ENCODE data around the gene RUNX1.
A peak's percentile ranks its signal among the peaks of the same experiment; 100 is the strongest.

RUNX1 gene

DNA sequence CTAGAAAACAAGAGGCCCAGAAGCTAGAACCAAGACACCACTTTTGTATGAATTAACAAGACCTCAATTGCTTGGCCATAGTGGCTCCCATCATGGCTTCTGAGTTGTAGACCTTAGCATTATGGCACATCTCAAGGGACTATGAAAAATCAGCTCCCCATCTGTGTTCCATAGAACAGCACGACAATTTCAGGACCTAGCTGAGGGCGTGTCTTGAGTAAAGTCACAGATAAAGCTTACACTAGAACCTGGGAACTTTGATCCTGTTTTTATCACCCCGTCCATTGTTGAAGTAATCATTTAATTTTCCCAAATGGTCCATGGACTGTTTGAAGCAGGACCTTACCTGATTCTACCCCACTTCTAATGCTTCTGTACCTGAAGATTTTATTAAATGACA, 44.8 kb downstream of the RUNX1 start:
- H3K4me3 Mint-ChIP-seq, result no peak overlapping the region
- H3K27ac Mint-ChIP-seq, result no peak overlapping the region
- H3K4me1 Mint-ChIP-seq, result peaks cover 7% of the 10 kb centered on the region
- H3K9me3 Mint-ChIP-seq, result no peaks in the 10 kb centered on the region
- TF ChIP-seq, protein P1, sequence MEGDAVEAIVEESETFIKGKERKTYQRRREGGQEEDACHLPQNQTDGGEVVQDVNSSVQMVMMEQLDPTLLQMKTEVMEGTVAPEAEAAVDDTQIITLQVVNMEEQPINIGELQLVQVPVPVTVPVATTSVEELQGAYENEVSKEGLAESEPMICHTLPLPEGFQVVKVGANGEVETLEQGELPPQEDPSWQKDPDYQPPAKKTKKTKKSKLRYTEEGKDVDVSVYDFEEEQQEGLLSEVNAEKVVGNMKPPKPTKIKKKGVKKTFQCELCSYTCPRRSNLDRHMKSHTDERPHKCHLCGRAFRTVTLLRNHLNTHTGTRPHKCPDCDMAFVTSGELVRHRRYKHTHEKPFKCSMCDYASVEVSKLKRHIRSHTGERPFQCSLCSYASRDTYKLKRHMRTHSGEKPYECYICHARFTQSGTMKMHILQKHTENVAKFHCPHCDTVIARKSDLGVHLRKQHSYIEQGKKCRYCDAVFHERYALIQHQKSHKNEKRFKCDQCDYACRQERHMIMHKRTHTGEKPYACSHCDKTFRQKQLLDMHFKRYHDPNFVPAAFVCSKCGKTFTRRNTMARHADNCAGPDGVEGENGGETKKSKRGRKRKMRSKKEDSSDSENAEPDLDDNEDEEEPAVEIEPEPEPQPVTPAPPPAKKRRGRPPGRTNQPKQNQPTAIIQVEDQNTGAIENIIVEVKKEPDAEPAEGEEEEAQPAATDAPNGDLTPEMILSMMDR (IDR thresholded peaks at IDR 0.05; ENCODE audit: unreplicated experiment in 3 of 3), result no peak
- peaks cover 16% of the 10 kb centered on the region for H3K27me3 Mint-ChIP-seq (ENCODE audit: low read depth)
- no peaks in the 10 kb centered on the region for H3K36me3 Mint-ChIP-seq (ENCODE audit: low read depth)

DNA sequence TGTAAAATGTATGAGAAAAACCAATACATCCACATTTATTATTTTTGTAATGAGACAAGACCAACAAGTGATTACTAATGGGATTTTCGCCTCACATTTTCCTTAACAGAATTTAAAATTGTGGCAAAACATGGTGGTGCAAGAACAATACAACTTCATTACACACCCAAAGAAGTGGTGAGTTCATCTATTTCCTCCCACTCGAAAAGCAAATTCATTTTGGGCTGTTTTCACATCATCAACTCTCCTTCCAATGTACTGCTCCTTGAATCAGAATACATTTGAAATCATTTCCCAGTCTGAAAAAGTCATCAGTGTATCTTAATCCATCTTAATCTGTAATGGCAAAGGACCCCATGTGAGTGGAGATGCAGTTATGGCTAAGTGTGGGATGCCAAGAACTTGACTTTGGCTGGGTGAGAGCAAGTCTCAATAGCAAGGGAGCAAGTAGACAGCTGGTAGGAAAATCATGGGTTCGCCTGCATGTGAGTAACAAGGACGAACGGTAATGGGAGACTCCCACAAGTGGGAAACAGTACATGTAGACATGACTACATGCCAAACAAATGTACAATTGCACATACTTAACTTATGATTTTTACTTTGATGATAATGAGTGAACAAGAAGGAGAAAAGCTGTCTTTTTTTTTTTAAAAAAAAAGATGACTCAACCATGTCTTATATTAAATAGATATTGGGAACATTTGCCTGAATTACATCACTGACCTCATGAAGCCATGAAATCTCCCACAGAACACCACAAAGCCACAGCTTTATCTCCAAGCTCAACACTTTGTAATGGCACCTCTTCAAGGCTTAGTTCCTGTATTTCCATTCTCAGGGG, 46.0 kb downstream of the RUNX1 start:
- Mint-ChIP-seq H3K36me3 (ENCODE audit: low read depth) (no peaks in the 10 kb centered on the region), H3K9me3 (no peaks in the 10 kb centered on the region), H3K27ac (no peak overlapping the region), H3K27me3 (ENCODE audit: low read depth) (peaks cover 13% of the 10 kb centered on the region), H3K4me1 (peaks cover 13% of the 10 kb centered on the region), H3K4me3 (no peak overlapping the region)
- TF ChIP-seq, protein P1 (IDR thresholded peaks at IDR 0.05; ENCODE audit: unreplicated experiment in 3 of 3), result no peak

DNA sequence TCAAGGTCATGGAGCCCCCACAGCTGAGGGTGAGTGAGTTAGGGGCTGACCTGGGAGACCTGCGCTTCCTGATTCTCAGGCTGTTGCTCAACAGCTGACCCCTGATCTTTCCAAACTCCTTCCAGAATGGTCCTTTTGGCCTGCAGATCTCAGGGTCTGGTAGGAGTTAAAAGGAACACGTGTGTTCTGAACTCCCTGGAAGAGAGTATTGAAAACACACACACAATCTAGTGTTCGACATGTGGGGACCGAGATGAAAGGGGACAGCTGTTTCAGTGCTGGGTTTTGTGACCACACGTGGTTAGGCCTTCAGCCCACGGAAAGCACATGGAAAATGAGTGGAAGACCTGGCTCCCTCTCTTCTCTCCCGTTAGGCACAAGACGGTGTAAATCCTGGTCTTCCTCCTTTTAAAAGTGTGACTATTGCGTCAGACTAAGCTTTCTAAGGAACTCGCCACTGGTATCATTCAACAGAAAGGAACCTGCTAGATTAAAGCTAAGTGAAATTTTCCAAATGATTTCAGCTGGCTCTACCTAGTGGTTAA, 49.6 kb downstream of the RUNX1 start:
- peaks cover 32% of the 10 kb centered on the region for H3K4me1 Mint-ChIP-seq
- H3K9me3 Mint-ChIP-seq, result no peaks in the 10 kb centered on the region
- H3K27me3 Mint-ChIP-seq (ENCODE audit: low read depth), result peaks cover 8% of the 10 kb centered on the region
- H3K4me3 Mint-ChIP-seq, result no peak overlapping the region
- H3K36me3 Mint-ChIP-seq (ENCODE audit: low read depth), result no peaks in the 10 kb centered on the region
- TF ChIP-seq, protein P1 (IDR thresholded peaks at IDR 0.05; ENCODE audit: unreplicated experiment in 3 of 3), result no peak
- peak overlapping the region in 1 of 3 experiments; percentile 48 for H3K27ac Mint-ChIP-seq

DNA sequence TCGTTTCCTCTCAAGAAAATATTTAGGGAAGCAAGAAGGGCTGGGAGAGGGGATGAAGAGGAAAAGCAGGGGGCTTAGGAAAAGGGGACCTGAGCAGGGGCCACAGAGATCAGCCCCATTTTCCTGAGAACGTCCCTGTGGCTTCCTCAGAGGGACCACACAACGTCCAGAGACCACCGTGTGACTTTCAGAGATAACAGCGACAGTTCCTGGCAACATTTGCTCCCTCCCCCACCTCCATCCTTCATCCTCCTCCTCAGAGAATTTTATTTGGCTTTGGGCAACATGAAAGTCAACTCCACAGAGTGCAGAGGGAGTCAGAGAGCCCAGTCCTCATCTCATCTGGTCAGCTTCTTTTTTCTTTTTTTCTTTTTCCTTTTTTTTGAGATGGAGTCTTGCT, 50.9 kb downstream of the RUNX1 start:
- TF ChIP-seq, protein P1 (IDR thresholded peaks at IDR 0.05; ENCODE audit: unreplicated experiment in 3 of 3), result no peak
- no peaks in the 10 kb centered on the region for H3K36me3 Mint-ChIP-seq (ENCODE audit: low read depth)
- H3K9me3 Mint-ChIP-seq, result no peaks in the 10 kb centered on the region
- peaks cover 2% of the 10 kb centered on the region for H3K27me3 Mint-ChIP-seq (ENCODE audit: low read depth)
- no peak overlapping the region for H3K4me3 Mint-ChIP-seq
- H3K27ac Mint-ChIP-seq, result no peak overlapping the region
- H3K4me1 Mint-ChIP-seq, result peaks cover 32% of the 10 kb centered on the region

DNA sequence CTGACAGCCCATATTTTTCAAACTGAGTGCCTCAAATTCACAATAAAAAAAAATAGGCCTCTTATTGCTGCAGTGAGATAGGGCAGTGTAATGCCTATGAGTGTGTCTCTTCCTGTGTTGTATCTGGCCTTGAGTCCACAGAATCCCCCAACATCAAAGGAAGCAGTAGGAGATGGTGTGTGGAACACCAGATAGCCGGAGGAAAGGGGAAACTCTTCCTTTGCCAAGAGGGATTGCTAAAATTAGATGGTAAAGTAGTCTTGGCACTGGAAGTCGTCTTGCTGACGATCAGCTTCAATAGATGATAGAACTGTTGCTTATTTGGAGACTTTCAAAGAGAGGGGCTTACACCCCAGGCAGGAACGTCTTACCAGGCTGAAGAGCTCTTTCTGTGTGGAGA, 51.8 kb downstream of the RUNX1 start:
- Mint-ChIP-seq H3K27ac (no peak overlapping the region), H3K27me3 (ENCODE audit: low read depth) (no peaks in the 10 kb centered on the region), H3K4me1 (peaks cover 32% of the 10 kb centered on the region), H3K9me3 (no peaks in the 10 kb centered on the region), H3K36me3 (ENCODE audit: low read depth) (no peaks in the 10 kb centered on the region), H3K4me3 (no peak overlapping the region)
- TF ChIP-seq, protein P1 (IDR thresholded peaks at IDR 0.05; ENCODE audit: unreplicated experiment in 3 of 3), result no peak
